ENCODE results near the gene HMCN1. TPM values are rescaled to one million over a fixed set of nuclear protein-coding genes. Genes with fewer than 3 reads are reported as not detected.

HMCN1 gene
- total RNA-seq, 1 experiment from 2014 or later, result 0.12 TPM

GRCh38 chr1:185735701-185736064 is 1.5 kb downstream of the HMCN1 start:
- Mint-ChIP-seq H3K27ac (ENCODE audit: low read depth, unreplicated experiment) (no peak overlapping the region), H3K4me3 (ENCODE audit: unreplicated experiment) (no peak overlapping the region), H3K27me3 (ENCODE audit: insufficient read depth, unreplicated experiment) (no peaks in the 10 kb centered on the region), H3K9me3 (ENCODE audit: unreplicated experiment) (peaks cover 13% of the 10 kb centered on the region), H3K4me1 (ENCODE audit: insufficient read depth, unreplicated experiment) (peaks cover 7% of the 10 kb centered on the region), H3K36me3 (ENCODE audit: insufficient read depth, unreplicated experiment) (no peaks in the 10 kb centered on the region)
- BruUV-seq (replicated peaks), result no TSS peak
- ChIA-PET CTCF (interaction anchor here (0.6 to 3.9 kb wide), 4 partner anchors 11 to 515 kb away, joined by 3 to 50 read pairs (median 4); no protein-coding TSS in a partner anchor), POLR2A (interaction anchor here (0.6 kb wide), 1 partner anchor 293 kb away, joined by 4 read pairs; no protein-coding TSS in a partner anchor)
- TF ChIP-seq CTCF (IDR thresholded peaks at IDR 0.05; ENCODE audit: unreplicated experiment), result no peak
- intact Hi-C loops (cut with micrococcal nuclease), result no loop called here
- DNase-seq (ENCODE audit: unreplicated experiment), result no peak

- Mint-ChIP-seq H3K36me3 (ENCODE audit: insufficient read depth, unreplicated experiment) (no peaks in the 10 kb centered on the region), H3K27ac (ENCODE audit: low read depth, unreplicated experiment) (no peak overlapping the region), H3K4me1 (ENCODE audit: insufficient read depth, unreplicated experiment) (peaks cover 4% of the 10 kb centered on the region), H3K9me3 (ENCODE audit: unreplicated experiment) (peaks cover 17% of the 10 kb centered on the region), H3K4me3 (ENCODE audit: unreplicated experiment) (no peak overlapping the region), H3K27me3 (ENCODE audit: insufficient read depth, unreplicated experiment) (no peaks in the 10 kb centered on the region)
- intact Hi-C loops (cut with micrococcal nuclease), result no loop called here
- POLR2A ChIA-PET, result no interaction called here
- no peak for TF ChIP-seq CTCF (IDR thresholded peaks at IDR 0.05; ENCODE audit: unreplicated experiment)
- DNase-seq (ENCODE audit: unreplicated experiment), result no peak
- no TSS peak for BruUV-seq (replicated peaks)
- CTCF ChIA-PET, result no interaction called here
Measured at GRCh38 chr1:185739967-185740366, 5.8 kb downstream of the HMCN1 start.

- no peak for TF ChIP-seq CTCF (IDR thresholded peaks at IDR 0.05; ENCODE audit: unreplicated experiment)
- peak; percentile 41 for DNase-seq (ENCODE audit: unreplicated experiment)
- Mint-ChIP-seq H3K27ac (ENCODE audit: low read depth, unreplicated experiment) (no peak overlapping the region), H3K4me1 (ENCODE audit: insufficient read depth, unreplicated experiment) (peaks cover 4% of the 10 kb centered on the region), H3K27me3 (ENCODE audit: insufficient read depth, unreplicated experiment) (no peaks in the 10 kb centered on the region), H3K9me3 (ENCODE audit: unreplicated experiment) (peaks cover 17% of the 10 kb centered on the region), H3K4me3 (ENCODE audit: unreplicated experiment) (no peak overlapping the region), H3K36me3 (ENCODE audit: insufficient read depth, unreplicated experiment) (no peaks in the 10 kb centered on the region)
- ChIA-PET CTCF (no interaction called here), POLR2A (interaction anchor here (0.7 kb wide), 1 partner anchor 13 kb away, joined by 3 read pairs; no protein-coding TSS in a partner anchor)
- no TSS peak for BruUV-seq (replicated peaks)
- intact Hi-C loops (cut with micrococcal nuclease), result no loop called here
Measured at GRCh38 chr1:185741551-185741950, 7.4 kb downstream of the HMCN1 start.

GRCh38 chr1:185742403-185742802 is 8.2 kb downstream of the HMCN1 start:
- TF ChIP-seq CTCF (IDR thresholded peaks at IDR 0.05; ENCODE audit: unreplicated experiment), result no peak
- ChIA-PET CTCF (no interaction called here), POLR2A (interaction anchor here (0.7 to 0.9 kb wide), 2 partner anchors 375 to 446 kb away, joined by 3 read pairs; no protein-coding TSS in a partner anchor)
- Mint-ChIP-seq H3K4me3 (ENCODE audit: unreplicated experiment) (no peak overlapping the region), H3K27me3 (ENCODE audit: insufficient read depth, unreplicated experiment) (no peaks in the 10 kb centered on the region), H3K36me3 (ENCODE audit: insufficient read depth, unreplicated experiment) (no peaks in the 10 kb centered on the region), H3K27ac (ENCODE audit: low read depth, unreplicated experiment) (no peak overlapping the region), H3K4me1 (ENCODE audit: insufficient read depth, unreplicated experiment) (peaks cover 4% of the 10 kb centered on the region), H3K9me3 (ENCODE audit: unreplicated experiment) (peaks cover 17% of the 10 kb centered on the region)
- intact Hi-C loops (cut with micrococcal nuclease), result no loop called here
- no peak for DNase-seq (ENCODE audit: unreplicated experiment)
- no TSS peak for BruUV-seq (replicated peaks)
